ENCODE measurements around the gene SLC6A15. TPM values are rescaled to one million over a fixed set of nuclear protein-coding genes. Genes with fewer than 3 reads are reported as not detected.

Gene SLC6A15
- polyA plus RNA-seq, 1 of the 3 experiments (the other 2 are of a cell fraction) = 0.76 TPM

DNA sequence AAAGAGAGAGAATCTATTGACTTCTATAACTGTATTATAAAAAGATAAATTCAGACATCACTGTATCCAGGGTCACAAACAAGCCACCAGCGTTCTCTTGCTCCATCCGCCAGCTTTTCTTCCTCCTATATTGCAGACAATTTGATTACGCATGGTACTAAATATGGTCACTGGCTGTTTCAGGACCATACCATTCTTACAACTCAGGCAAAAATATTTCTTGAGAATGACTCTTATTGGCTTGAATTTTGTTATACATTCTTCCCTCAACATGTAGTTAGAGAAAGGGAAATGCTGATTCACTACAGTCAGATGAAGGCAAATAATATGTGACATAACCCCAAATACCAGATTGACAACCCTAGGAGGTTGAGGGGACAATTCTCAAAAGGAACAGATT is 101.3 kb downstream of the SLC6A15 start:
- 77% methylated on average over 3 of the region's 3 CpGs for WGBS (ENCODE audit: low lambda C conversion rate)
- CTCF ChIA-PET = no interaction called here
- Histone ChIP-seq H4K20me1 (ENCODE audit: insufficient read depth) (no peaks in the 10 kb centered on the region), H2AFZ (ENCODE audit: low read depth) (no peak overlapping the region), H3K9me2 (no peaks in the 10 kb centered on the region), H3K36me3 (replicated peaks in 1 of 2; ENCODE audit: control insufficient read depth in 1 of 2, insufficient read depth in 2 of 2, low read length in 1 of 2) (no peaks in the 10 kb centered on the region), H3K4me3 (ENCODE audit: low read depth in 2 of 2, low read length in 1 of 2) (no peak overlapping the region), H3K9me3 (no peaks in the 10 kb centered on the region), H3K79me2 (ENCODE audit: insufficient read depth) (no peaks in the 10 kb centered on the region), H3K4me1 (ENCODE audit: control insufficient read depth in 1 of 2, insufficient read depth in 2 of 2, low read depth in 1 of 2, low read length in 1 of 2) (no peaks in the 10 kb centered on the region; a peak in 1 of 4 replicates), H3K9ac (no peak overlapping the region), H3K27ac (ENCODE audit: low read depth in 2 of 2, low read length in 1 of 2) (no peak overlapping the region; a peak in 1 of 4 replicates), H3K27me3 (ENCODE audit: insufficient read depth) (no peaks in the 10 kb centered on the region), H3K4me2 (no peak overlapping the region), H3F3A (replicated peaks; ENCODE audit: insufficient read depth) (peaks cover 23% of the 10 kb centered on the region)
- no peak for DNase-seq
- POLR2A ChIA-PET = no interaction called here
- TF ChIP-seq EZH2phosphoT487 (IDR thresholded peaks at IDR 0.05; ENCODE audit: borderline replicate concordance, low read depth) = no peak
- no peak for TF ChIP-seq POLR2AphosphoS5 (IDR thresholded peaks at IDR 0.05; ENCODE audit: low read depth, low read length)
- TF ChIP-seq FOXJ3 (CRISPR knock-in tag; IDR thresholded peaks at IDR 0.05) = no peak
- TF ChIP-seq, protein P1, sequence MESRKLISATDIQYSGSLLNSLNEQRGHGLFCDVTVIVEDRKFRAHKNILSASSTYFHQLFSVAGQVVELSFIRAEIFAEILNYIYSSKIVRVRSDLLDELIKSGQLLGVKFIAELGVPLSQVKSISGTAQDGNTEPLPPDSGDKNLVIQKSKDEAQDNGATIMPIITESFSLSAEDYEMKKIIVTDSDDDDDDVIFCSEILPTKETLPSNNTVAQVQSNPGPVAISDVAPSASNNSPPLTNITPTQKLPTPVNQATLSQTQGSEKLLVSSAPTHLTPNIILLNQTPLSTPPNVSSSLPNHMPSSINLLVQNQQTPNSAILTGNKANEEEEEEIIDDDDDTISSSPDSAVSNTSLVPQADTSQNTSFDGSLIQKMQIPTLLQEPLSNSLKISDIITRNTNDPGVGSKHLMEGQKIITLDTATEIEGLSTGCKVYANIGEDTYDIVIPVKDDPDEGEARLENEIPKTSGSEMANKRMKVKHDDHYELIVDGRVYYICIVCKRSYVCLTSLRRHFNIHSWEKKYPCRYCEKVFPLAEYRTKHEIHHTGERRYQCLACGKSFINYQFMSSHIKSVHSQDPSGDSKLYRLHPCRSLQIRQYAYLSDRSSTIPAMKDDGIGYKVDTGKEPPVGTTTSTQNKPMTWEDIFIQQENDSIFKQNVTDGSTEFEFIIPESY (IDR thresholded peaks at IDR 0.05; ENCODE audit: borderline replicate concordance, low read depth) = no peak
- TF ChIP-seq MEF2A (IDR thresholded peaks at IDR 0.05; ENCODE audit: borderline replicate concordance, low read depth) = no peak
- TF ChIP-seq TEAD4 (IDR thresholded peaks at IDR 0.05; ENCODE audit: borderline replicate concordance, insufficient read depth) = no peak
- no peak for TF ChIP-seq USF2 (IDR thresholded peaks at IDR 0.05; ENCODE audit: borderline replicate concordance, low read depth, low read length)
- no peak for TF ChIP-seq RXRA (IDR thresholded peaks at IDR 0.05; ENCODE audit: borderline replicate concordance, low read depth)
- TF ChIP-seq ELF1 (IDR thresholded peaks at IDR 0.05) = no peak
- TF ChIP-seq, protein P2, sequence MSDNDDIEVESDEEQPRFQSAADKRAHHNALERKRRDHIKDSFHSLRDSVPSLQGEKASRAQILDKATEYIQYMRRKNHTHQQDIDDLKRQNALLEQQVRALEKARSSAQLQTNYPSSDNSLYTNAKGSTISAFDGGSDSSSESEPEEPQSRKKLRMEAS (IDR thresholded peaks at IDR 0.05; ENCODE audit: low read depth) = no peak
- TF ChIP-seq EP300 (IDR thresholded peaks at IDR 0.05; ENCODE audit: borderline replicate concordance in 1 of 2, low read depth in 1 of 2, low read length in 1 of 2) = no peak
- TF ChIP-seq MXI1 (IDR thresholded peaks at IDR 0.05; ENCODE audit: low read depth, low read length) = no peak
- no peak for TF ChIP-seq REST (IDR thresholded peaks at IDR 0.05; ENCODE audit: low read depth, low read length)
- no peak for TF ChIP-seq CHD2 (IDR thresholded peaks at IDR 0.05; ENCODE audit: low read length, partially characterized antibody)
- TF ChIP-seq TAF1 (IDR thresholded peaks at IDR 0.05; ENCODE audit: borderline replicate concordance, low read depth, low read length) = no peak
